DND-41 (cell line): ENCODE results near the gene USH1C.

Source experiments
- ATAC-seq: fragments of 200-7000 bp; cut with Tn5 transposase; 3 replicates; pipeline ENCODE4 v1.9.1; 2021; ENCODE audit warnings: low read depth; ENCODE audit not compliant: insufficient read depth
- DNase-seq: peaks from one replicate; pipeline ENCODE4 v3.0.0-alpha.2; 2020
- H2AFZ ChIP-seq: 2 replicates; pipeline ENCODE4 v1.6.0; 2012; ENCODE audit warnings: low read depth, low read length
- H3K27ac ChIP-seq: 2 replicates; pipeline ENCODE4 v1.5.1; 2012; ENCODE audit warnings: low read length, inconsistent platforms
- H3K27me3 ChIP-seq: fragments of 200-600 bp; sonication (generic); 2 replicates; pipeline ENCODE4 v1.6.0; 2012; ENCODE audit warnings: low read length, mild to moderate bottlenecking, inconsistent platforms; ENCODE audit not compliant: insufficient read depth, poor library complexity
- H3K36me3 ChIP-seq: 2 replicates; pipeline ENCODE4 v1.5.1; 2012; ENCODE audit warnings: low read length, inconsistent platforms; ENCODE audit not compliant: insufficient read depth
- H3K4me1 ChIP-seq: 2 replicates; pipeline ENCODE4 v1.5.1; 2012; ENCODE audit warnings: mild to moderate bottlenecking, low read length; ENCODE audit not compliant: insufficient read depth
- H3K4me2 ChIP-seq: 2 replicates; pipeline ENCODE4 v1.6.0; 2012; ENCODE audit warnings: mild to moderate bottlenecking, moderate library complexity, low read length, inconsistent platforms; ENCODE audit not compliant: insufficient read depth
- H3K4me3 ChIP-seq, 2 experiments: fragments of 200-600 bp in 1 of 2; shearing (Covaris generic) in 1 of 2; 2 replicates each; pipeline ENCODE4 v1.5.1; 2012 to 2016; ENCODE audit warnings: inconsistent platforms in 2 of 2, low read length in 2 of 2, mild to moderate bottlenecking in 2 of 2, low read depth in 1 of 2, moderate library complexity in 1 of 2
- H3K79me2 ChIP-seq: 2 replicates; pipeline ENCODE4 v1.6.0; 2012; ENCODE audit warnings: low read length, inconsistent platforms; ENCODE audit not compliant: insufficient read depth
- H3K9ac ChIP-seq: 2 replicates; pipeline ENCODE4 v1.6.0; 2012; ENCODE audit warnings: low read depth, mild to moderate bottlenecking, inconsistent platforms, low read length, moderate library complexity
- H3K9me3 ChIP-seq: 2 replicates; pipeline ENCODE4 v1.5.1; 2012; ENCODE audit warnings: low read length, moderate library complexity, mild to moderate bottlenecking, inconsistent platforms; ENCODE audit not compliant: insufficient read depth, severe bottlenecking
- H4K20me1 ChIP-seq: 2 replicates; pipeline ENCODE4 v1.6.0; 2012; ENCODE audit warnings: low read length; ENCODE audit not compliant: insufficient read depth
- CTCF ChIP-seq: IDR thresholded peaks from 2 replicates; pipeline ENCODE4 v1.5.1; 2012; ENCODE audit warnings: borderline replicate concordance, low read length, moderate library complexity, mild to moderate bottlenecking; ENCODE audit not compliant: poor library complexity, severe bottlenecking; ENCODE audit errors: extremely low read depth
- EZH2 ChIP-seq: IDR thresholded peaks from 3 replicates; pipeline ENCODE4 v1.6.1; 2012; ENCODE audit warnings: borderline replicate concordance, low read depth, mild to moderate bottlenecking, moderate library complexity, low read length, inconsistent platforms; ENCODE audit not compliant: severe bottlenecking

USH1C gene

GRCh38 chr11:17547932-17548331 is 3.7 kb upstream of the USH1C start:
- Histone ChIP-seq H3K9ac (no peak overlapping the region), H3K9me3 (no peaks in the 10 kb centered on the region), H3K4me3 (no peak overlapping the region), H3K79me2 (no peaks in the 10 kb centered on the region), H3K27ac (no peak overlapping the region), H3K36me3 (no peaks in the 10 kb centered on the region), H3K27me3 (no peaks in the 10 kb centered on the region), H3K4me1 (no peaks in the 10 kb centered on the region), H4K20me1 (no peaks in the 10 kb centered on the region; the same call in 1 of the 2 replicates), H2AFZ (no peak overlapping the region), H3K4me2 (no peak overlapping the region)
- TF ChIP-seq EZH2 (no peak), CTCF (peak; percentile 37)
- DNase-seq = no peak
- ATAC-seq = no peak

GRCh38 chr11:17547051-17547577 is 2.9 kb upstream of the USH1C start, which contains the start of gene OTOG:
OTOG (plus strand) TSS chr11:17547259; CDS start chr11:17547373, 114 bp downstream.
- DNase-seq = no peak

GRCh38 chr11:17546240-17546639 is 2.0 kb upstream of the USH1C start:
- Histone ChIP-seq H3K4me1 (no peaks in the 10 kb centered on the region), H3K27me3 (peaks cover 10% of the 10 kb centered on the region), H3K4me3 (no peak overlapping the region), H2AFZ (no peak overlapping the region), H3K9me3 (no peaks in the 10 kb centered on the region), H3K36me3 (no peaks in the 10 kb centered on the region), H3K4me2 (no peak overlapping the region), H3K27ac (no peak overlapping the region), H3K79me2 (no peaks in the 10 kb centered on the region), H3K9ac (no peak overlapping the region), H4K20me1 (no peaks in the 10 kb centered on the region; the same call in 1 of the 2 replicates)
- no peak for DNase-seq
- no peak for ATAC-seq
- no peak for TF ChIP-seq CTCF
- TF ChIP-seq EZH2 = no peak

More at GRCh38 chr11:17547051-17547577, 2.9 kb upstream of the USH1C start, which contains the start of gene OTOG:
- H2AFZ ChIP-seq = 0 out of 2 replicates have a peak within 1 kb of the TSS, but pooled peaks have one; percentile 26
- H3K4me3 ChIP-seq = no peak within 1 kb of the TSS
- H3K36me3 ChIP-seq = no peaks in the 10 kb centered on the region
- H3K27ac ChIP-seq = no peak within 1 kb of the TSS
- no peak for TF ChIP-seq CTCF
- no peaks in the 10 kb centered on the region for H3K79me2 ChIP-seq
- no peaks in the 10 kb centered on the region; the same call in 1 of the 2 replicates for H4K20me1 ChIP-seq
- no peak within 1 kb of the TSS for H3K9ac ChIP-seq
- no peaks in the 10 kb centered on the region for H3K4me1 ChIP-seq
- peaks cover 3% of the 10 kb centered on the region for H3K27me3 ChIP-seq
- no peaks in the 10 kb centered on the region for H3K9me3 ChIP-seq
- no peak for ATAC-seq
- no peak within 1 kb of the TSS for H3K4me2 ChIP-seq
